Hepatocyte (in vitro differentiated cells): Measurements from ENCODE around the gene CACNA1B.

Experiments
- CTCF ChIP-seq: fragments of 200-600 bp; sonication (generic); IDR thresholded peaks from 2 replicates; pipeline ENCODE4 v1.5.1; 2016; ENCODE audit warnings: antibody characterized with exemption, mild to moderate bottlenecking; ENCODE audit not compliant: poor library complexity
- EZH2 ChIP-seq: fragments of 200-600 bp; sonication (generic); IDR thresholded peaks from 2 replicates; pipeline ENCODE4 v1.6.1; 2016; ENCODE audit warnings: antibody characterized with exemption, mild to moderate bottlenecking, borderline replicate concordance
- EZH2phosphoT487 ChIP-seq: fragments of 200-600 bp; sonication (generic); IDR thresholded peaks from one replicate; pipeline ENCODE4 v1.6.1; 2018; ENCODE audit warnings: antibody characterized with exemption, mild to moderate bottlenecking, low read depth, moderate library complexity; ENCODE audit not compliant: unreplicated experiment, severe bottlenecking

- TF ChIP-seq CTCF, result no peak
- no peak for TF ChIP-seq EZH2
- TF ChIP-seq EZH2phosphoT487, result no peak
Observed at GRCh38 chr9:137832830-137833590, 44.6 kb upstream of the CACNA1B start.
